Peyer's patch (tissue), 4 donors: ENCODE data around the gene COL4A1. TPM values are rescaled to one million over a fixed set of nuclear protein-coding genes. Genes with fewer than 3 reads are reported as not detected.

Experiments used
- DNase-seq, 3 donors: peaks; one replicate each; pipeline ENCODE4 v3.0.0-alpha.2; 2017 to 2019
- H3K27ac ChIP-seq, 4 donors: fragments of 200-600 bp; sonication (generic); one replicate each; pipeline ENCODE4 v1.5.1; 2016 to 2019
- H3K27me3 ChIP-seq, 2 donors: fragments of 200-600 bp; sonication (generic); one replicate each; pipeline ENCODE4 v1.5.1; 2019
- H3K36me3 ChIP-seq, 3 donors: fragments of 200-600 bp; sonication (generic); one replicate each; pipeline ENCODE4 v1.5.1; 2016 to 2019
- H3K4me1 ChIP-seq, 4 donors: fragments of 200-600 bp; sonication (generic); one replicate each; pipeline ENCODE4 v1.5.1; 2016 to 2019
- H3K4me3 ChIP-seq, 4 donors: fragments of 200-600 bp; sonication (generic); 1 replicate in 3 of 4; 2 replicates in 1 of 4; pipeline ENCODE4 v1.5.1; 2016 to 2019; ENCODE audit warnings: mild to moderate bottlenecking in 1 of 4
- H3K9me3 ChIP-seq, 4 donors: fragments of 200-600 bp; sonication (generic); one replicate each; pipeline ENCODE4 v1.5.1; 2016 to 2019; ENCODE audit warnings: mild to moderate bottlenecking in 1 of 4
- POLR2A ChIP-seq, 2 donors: fragments of 450-650 bp; IDR thresholded peaks; one replicate each; pipeline ENCODE4 v1.5.1; 2017; ENCODE audit warnings: antibody characterized with exemption in 2 of 2, mild to moderate bottlenecking in 2 of 2, moderate library complexity in 2 of 2
- total RNA-seq, 4 donors: library from RNA; depleted of rRNA; stranded (reverse); fragments of >200 nt; gene quantifications; one replicate each; pipeline ENCODE4 v1.1.0, GENCODE V29; 2016
- TF ChIP-seq, protein P1 (sequence below), 6 experiments: fragments of 450-650 bp in 4 of 6; fragments of 200-600 bp in 2 of 6; sonication (generic) in 1 of 6; IDR thresholded peaks; one replicate each; pipeline ENCODE4 v1.5.1; 2017 to 2019; ENCODE audit warnings: antibody characterized with exemption in 6 of 6, mild to moderate bottlenecking in 3 of 6, moderate library complexity in 1 of 6

Gene COL4A1
- total RNA-seq, 4 donors from 2014 or later: 28.0 to 69.3 (median 36.3) TPM

DNA sequence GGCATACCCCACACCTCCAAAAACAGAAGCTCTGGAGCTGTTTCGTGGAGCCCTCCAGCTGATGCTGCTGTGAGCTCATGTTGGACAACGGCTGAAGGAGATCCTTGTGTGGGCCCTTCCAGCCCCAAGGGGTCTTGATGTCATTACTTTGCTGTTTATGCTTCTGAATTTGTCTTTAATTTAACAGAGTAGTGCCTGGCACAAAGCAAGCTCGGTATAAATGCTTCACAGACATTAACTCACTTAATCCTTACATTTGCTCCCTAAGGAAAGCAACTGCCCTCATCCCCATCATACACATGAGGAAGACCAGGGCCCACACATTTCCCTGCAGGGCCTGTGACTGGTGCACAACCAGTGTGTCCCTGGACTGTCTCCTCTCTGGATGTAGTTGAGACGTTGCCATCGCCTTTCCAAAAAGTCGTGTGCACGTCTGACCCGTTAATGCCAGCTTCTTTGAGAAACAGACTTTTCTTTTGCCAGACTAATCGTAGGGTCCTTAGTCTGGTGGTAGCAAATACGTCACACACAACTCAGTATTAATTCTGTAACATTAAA lies 7.6 kb downstream of the COL4A1 start:
- Histone ChIP-seq H3K9me3 (no peaks in the 10 kb centered on the region), H3K27me3 (no peaks in the 10 kb centered on the region), H3K4me1 (peaks cover 0 to 33% (median 0%) of the 10 kb centered on the region in 4 donors), H3K4me3 (peak overlapping the region in 1 of 4 donors; percentile 6), H3K36me3 (no peaks in the 10 kb centered on the region), H3K27ac (peak overlapping the region in 3 of 4 donors; percentile 25 to 95 (median 48))
- TF ChIP-seq, protein P1, sequence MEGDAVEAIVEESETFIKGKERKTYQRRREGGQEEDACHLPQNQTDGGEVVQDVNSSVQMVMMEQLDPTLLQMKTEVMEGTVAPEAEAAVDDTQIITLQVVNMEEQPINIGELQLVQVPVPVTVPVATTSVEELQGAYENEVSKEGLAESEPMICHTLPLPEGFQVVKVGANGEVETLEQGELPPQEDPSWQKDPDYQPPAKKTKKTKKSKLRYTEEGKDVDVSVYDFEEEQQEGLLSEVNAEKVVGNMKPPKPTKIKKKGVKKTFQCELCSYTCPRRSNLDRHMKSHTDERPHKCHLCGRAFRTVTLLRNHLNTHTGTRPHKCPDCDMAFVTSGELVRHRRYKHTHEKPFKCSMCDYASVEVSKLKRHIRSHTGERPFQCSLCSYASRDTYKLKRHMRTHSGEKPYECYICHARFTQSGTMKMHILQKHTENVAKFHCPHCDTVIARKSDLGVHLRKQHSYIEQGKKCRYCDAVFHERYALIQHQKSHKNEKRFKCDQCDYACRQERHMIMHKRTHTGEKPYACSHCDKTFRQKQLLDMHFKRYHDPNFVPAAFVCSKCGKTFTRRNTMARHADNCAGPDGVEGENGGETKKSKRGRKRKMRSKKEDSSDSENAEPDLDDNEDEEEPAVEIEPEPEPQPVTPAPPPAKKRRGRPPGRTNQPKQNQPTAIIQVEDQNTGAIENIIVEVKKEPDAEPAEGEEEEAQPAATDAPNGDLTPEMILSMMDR (IDR thresholded peaks at IDR 0.05): no peak
- no peak for TF ChIP-seq POLR2A (IDR thresholded peaks at IDR 0.05)
- DNase-seq: peak in 1 of 3 donors; percentile 7

DNA sequence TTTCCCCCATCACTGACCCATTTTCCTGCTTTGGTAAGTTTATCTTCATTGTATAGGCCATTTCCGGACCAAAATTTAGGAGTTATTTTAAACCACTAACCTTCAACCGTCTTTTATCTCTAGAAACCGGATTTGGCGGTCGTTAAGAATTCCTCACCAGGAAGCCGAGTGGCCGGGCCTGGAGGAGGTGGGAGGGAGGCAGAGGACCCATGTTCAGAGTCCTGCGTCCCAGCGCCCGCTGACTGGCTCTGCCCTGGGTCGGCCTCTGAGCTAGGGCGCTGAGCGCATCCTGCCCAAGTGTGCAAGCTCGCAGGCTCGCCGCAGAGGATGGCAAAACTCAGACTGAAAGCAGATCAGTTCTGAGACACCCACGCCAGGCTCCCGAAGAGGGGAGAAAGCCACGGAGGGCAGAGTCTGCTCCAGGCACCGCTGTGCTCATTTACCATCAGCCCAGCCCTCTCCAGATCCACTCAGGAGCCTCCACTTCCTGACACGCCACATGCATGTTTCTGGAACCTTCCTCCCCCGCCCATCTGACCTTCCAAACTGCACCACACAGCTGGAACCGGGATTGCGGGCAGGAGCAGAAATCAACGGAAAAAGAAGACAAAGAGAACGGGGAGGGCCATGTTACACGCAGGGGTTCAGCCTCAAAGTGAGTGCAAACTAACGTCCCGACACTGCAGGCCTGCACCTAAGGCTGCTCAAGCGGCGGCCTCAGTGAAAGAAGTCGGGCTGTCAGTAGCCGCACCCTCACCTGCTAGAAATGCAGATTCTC lies 8.3 kb downstream of the COL4A1 start:
- Histone ChIP-seq H3K27ac (peak overlapping the region in 3 of 4 donors; percentile 25 to 95 (median 48)), H3K27me3 (no peaks in the 10 kb centered on the region), H3K36me3 (no peaks in the 10 kb centered on the region), H3K4me1 (peaks cover 0 to 26% (median 0%) of the 10 kb centered on the region in 4 donors), H3K9me3 (no peaks in the 10 kb centered on the region), H3K4me3 (peak overlapping the region in 2 of 4 donors; percentile 6 to 14)
- peak in 1 of 3 donors; percentile 44 for DNase-seq
- no peak for TF ChIP-seq POLR2A (IDR thresholded peaks at IDR 0.05)
- TF ChIP-seq, protein P1 (IDR thresholded peaks at IDR 0.05): no peak

DNA sequence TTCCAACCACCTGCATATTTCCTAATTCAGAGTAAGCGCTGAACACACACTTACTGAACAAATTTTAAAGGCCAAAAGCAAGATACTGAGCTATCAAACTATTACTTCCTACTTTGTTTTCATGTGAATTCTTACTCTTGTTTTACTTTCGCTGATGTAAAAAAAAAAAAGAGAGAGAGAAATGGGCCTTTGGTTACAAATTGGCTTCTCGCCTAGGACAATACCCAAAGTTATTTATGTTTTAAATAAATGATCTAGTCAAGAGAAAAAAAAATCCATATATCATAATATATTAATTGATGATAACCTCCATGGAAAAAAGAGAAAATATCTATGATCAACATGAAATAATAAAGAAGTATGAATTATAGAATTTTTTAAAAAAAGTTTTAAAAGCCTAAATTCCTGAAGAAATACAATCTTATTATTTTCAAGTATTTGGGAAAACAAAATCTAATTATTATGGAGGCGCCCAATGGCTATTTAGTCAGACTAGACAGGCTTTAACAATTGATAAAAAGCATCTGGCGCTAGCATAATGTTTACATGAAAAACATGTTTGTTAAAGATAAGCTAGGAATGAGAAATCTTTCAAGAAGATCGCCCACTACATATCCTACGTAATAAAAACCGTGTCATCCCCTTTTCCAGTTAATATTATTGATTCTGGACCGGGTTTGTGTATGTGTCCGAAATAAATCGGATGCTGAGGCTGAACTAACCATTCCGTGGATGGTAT lies 9.0 kb downstream of the COL4A1 start:
- DNase-seq: no peak
- no peaks in the 10 kb centered on the region for H3K9me3 ChIP-seq
- TF ChIP-seq, protein P1 (IDR thresholded peaks at IDR 0.05): no peak
- no peaks in the 10 kb centered on the region for H3K36me3 ChIP-seq
- no peak overlapping the region for H3K4me3 ChIP-seq
- H3K27me3 ChIP-seq: no peaks in the 10 kb centered on the region
- H3K27ac ChIP-seq: peak overlapping the region in 2 of 4 donors; percentile 48 to 95
- peaks cover 0 to 26% (median 0%) of the 10 kb centered on the region in 4 donors for H3K4me1 ChIP-seq

DNA sequence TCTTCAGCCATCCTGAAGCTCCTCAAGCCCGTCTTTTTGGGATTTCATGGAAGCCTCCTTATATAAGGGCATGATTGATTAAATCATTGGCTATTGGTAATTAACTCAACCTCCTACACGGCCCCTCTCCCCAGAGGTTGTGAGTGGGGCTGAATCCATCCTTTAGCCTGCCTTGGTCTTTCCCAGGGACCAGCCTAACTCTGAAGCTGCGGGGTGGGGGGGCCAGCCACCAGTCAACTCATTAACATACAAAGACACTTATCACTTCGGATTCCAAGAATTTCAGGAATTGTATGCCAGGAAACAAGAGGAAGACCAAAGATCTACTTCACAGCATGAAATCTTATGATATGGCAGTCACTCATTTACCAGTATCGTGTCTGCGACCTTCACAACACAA lies 9.9 kb downstream of the COL4A1 start:
- peaks cover 0 to 26% (median 0%) of the 10 kb centered on the region in 4 donors for H3K4me1 ChIP-seq
- no peaks in the 10 kb centered on the region for H3K9me3 ChIP-seq
- H3K36me3 ChIP-seq: no peaks in the 10 kb centered on the region
- H3K27me3 ChIP-seq: no peaks in the 10 kb centered on the region
- H3K4me3 ChIP-seq: no peak overlapping the region
- TF ChIP-seq, protein P1 (IDR thresholded peaks at IDR 0.05): no peak
- TF ChIP-seq POLR2A (IDR thresholded peaks at IDR 0.05): no peak
- H3K27ac ChIP-seq: peak overlapping the region in 1 of 4 donors; percentile 15
- no peak for DNase-seq

DNA sequence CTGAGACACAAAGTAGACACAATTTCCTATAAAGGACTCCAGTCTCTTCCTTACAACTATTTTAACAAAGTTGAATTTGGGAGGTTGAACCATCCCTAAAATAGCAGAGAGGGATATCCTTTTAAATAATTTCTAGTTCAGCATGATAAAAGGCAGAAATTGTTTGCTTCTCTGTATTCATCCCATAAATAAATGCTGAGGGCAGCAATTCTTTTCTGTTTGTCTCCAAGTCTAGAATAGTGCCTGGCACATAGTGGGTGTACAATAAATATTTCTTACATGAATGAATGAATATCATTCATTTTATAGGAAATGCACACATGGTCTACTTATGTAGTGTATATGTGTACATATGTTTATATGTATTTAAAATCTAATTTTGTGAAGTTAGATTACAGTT lies 12.3 kb downstream of the COL4A1 start:
- no peak overlapping the region for H3K4me3 ChIP-seq

More for the DNA sequence above, 12.3 kb downstream of the COL4A1 start:
- TF ChIP-seq POLR2A (IDR thresholded peaks at IDR 0.05): no peak
- TF ChIP-seq, protein P1 (IDR thresholded peaks at IDR 0.05): no peak
- H3K9me3 ChIP-seq: no peaks in the 10 kb centered on the region
- no peak for DNase-seq
- H3K36me3 ChIP-seq: no peaks in the 10 kb centered on the region
- H3K27ac ChIP-seq: no peak overlapping the region
- no peaks in the 10 kb centered on the region for H3K27me3 ChIP-seq
- peaks cover 0 to 11% (median 0%) of the 10 kb centered on the region in 4 donors for H3K4me1 ChIP-seq
